Activated CD8-positive, alpha-beta memory T cell treated with anti-CD3 and anti-CD28 coated beads for 24 hours (primary cell): Measurements from ENCODE around the gene MYO5A.
"Not testable (repeated sequence)": the region's sequence is repeated elsewhere in the genome, so short reads cannot be mapped to it uniquely, and the experiment has no call there.

Experiments used
- DNase-seq: peaks from one replicate; pipeline ENCODE4 v3.0.0-alpha.2; 2020

Gene MYO5A

GRCh38 chr15:52537459-52537858 lies 8.8 kb upstream of the MYO5A start:
- no peak for DNase-seq

- DNase-seq = no peak
These were observed 3.7 kb upstream of the MYO5A start for GRCh38 chr15:52532427-52532826.

- DNase-seq = no peak
These were observed 1.3 kb upstream of the MYO5A start for GRCh38 chr15:52529940-52530339.

DNA sequence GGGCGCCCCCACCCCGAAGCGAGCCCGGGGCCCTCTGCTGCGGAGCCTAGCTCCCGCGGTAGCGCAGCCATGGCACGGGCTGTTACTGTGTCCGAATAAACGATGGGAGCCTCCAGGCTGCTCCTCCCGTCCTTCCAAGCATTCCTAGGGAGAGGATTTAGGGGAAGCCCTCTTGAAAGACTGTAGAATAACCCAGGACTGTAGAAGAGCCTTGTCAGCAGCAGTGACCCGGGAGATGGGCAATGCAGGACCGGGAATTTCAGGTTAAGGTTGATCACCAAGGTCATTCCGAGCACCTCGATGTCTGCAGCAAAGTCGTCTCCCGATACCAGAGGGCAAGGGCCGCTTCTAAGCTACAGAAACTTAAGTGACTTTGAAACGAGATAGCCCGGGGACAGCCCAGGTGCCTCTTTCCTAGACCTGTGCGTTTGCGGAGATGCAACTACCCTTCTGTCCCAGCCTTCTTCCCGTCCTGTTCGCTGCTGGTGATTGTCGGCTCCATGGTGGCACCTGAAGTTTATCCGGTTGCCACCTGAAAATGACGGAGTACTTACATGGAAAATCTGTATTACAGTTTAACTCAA lies 753 bp upstream of the MYO5A start:
- DNase-seq = no peak

DNA sequence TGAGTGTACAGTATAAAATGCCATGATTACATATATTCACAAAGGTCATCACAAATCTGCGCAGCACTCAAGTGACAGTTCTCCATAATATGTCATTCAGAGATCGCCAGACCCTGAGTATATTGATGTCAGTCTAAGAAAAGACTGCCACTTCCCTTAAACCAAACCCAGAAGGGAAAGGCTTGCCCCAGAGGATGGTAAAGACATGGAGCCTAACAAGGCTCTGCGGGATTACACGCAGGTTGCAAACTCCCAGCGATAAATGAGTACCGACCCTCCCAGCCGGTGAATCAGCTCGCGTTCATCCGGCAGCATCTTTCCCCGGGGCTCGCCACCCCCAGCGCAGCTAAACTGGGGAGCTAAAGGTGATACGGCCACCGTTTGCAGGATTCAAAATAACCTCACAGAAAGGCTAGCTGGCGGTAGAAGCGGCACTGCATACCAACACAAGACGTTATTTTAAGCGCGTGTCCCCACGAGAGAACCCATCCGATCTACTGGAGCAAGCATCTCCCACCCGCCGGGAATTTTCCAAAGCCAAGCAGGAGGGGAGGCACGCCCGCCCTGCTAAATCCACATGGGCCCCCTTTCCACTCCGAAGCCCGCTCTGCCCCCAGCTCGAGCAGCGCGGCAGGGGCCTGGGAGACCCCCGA lies 643 bp downstream of the MYO5A start:
- DNase-seq = no peak

- no peak for DNase-seq
These were observed 1.3 kb downstream of the MYO5A start for GRCh38 chr15:52527196-52527910.

GRCh38 chr15:52524223-52525136 lies 4.2 kb downstream of the MYO5A start:
- no peak for DNase-seq

GRCh38 chr15:52523647-52524046 lies 5.0 kb downstream of the MYO5A start:
- no peak for DNase-seq

DNA sequence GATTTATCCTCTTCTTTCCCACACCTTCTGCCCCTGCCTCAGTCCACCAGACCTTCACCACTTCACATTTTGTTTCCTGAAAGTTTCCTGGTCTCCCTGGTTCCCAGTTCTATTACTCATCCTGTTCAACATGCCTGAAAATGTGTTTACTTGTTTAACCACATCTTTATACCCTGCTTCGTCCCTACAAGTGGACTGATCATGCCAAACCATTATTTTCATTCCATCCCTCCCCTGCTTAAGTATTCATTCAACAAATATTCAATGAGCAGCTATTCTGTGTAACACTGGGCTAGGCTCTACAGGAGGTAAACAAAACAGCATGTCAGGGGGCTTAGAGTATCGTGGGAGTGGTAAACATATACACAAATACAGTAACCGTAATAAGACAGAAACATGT lies 5.5 kb downstream of the MYO5A start:
- DNase-seq = no peak

- no peak for DNase-seq
These were observed 7.0 kb downstream of the MYO5A start for GRCh38 chr15:52521682-52522081.

DNA sequence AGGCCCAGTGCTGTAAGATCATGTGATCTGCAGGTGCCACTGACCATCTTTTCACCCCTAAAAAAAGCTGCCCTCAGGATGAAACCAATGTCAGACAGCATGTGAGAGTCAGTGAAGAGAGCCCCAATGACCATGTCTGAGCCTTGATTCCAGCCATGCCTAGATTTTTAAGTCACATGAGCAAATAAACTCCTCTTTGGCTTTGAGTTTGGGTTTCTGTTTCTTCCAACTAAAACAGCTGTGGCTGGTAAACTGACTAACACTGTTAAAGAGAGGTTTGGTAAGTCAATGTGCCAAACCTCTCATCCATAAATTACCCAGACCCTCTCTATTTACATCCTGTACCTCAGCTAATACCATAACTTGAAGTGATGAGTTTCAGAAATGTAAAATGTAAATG lies 8.3 kb downstream of the MYO5A start:
- no peak for DNase-seq

GRCh38 chr15:52518487-52519371 lies 10.0 kb downstream of the MYO5A start:
- no peak for DNase-seq

- no peak for DNase-seq
These were observed 11.7 kb downstream of the MYO5A start for GRCh38 chr15:52517014-52517413.

DNA sequence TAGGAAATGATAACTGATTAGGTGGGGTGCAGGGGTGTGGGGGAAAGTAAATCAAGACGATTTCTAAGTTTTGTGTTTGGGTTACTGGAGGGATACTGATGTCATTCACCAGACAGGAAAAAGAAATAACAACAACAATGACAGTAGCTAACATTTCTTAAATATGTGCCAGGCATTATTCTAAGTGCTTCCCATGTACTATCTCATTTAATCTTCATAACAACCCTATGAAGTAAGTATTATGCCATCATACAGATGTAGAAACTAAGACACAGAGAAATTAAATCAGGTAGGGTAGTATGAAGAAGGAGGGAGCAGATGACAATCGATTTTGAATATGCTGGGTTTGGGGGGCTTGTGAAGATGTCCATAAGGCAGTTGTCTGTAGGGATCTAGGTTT lies 13.3 kb downstream of the MYO5A start:
- no peak for DNase-seq

DNA sequence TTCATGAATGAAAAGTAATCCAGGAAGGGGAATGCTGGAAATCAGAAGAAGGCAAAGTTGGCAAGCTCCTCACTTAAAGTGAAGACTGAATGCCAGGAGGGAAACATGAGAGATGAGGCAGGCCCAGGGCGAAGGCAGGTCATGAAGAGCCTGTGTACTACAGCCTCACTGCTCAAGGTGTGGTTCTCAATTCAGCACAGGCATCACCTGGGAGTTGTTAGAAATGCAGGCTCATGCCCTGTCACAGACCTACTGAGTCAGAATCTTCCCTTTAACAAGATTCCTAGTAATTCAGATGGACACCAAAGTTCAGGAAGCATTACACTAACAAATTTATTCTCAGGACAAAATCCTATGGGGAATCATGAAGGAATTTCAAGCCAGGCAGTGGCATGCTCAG lies 14.2 kb downstream of the MYO5A start:
- DNase-seq = no peak

DNA sequence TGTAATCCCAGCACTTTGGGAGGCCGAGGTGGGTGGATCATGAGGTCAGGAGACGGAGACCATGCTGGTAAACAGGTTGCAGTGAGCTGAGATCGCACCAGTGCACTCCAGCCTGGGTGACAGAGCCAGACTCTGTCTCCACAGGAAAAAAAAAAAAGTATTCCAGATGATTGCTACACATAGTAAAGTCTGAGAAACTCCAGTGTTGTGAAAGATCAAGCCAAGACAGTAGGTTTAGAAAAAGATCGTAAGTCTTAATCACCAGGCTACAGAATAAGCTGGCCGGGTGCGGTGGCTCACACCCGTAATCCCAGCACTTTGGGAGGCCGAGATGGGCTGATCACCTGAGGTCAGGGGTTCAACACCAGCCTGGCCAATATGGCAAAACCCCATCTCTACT lies 15.8 kb downstream of the MYO5A start:
- not testable (repeated sequence) for DNase-seq

- no peak for DNase-seq
These were observed 17.6 kb downstream of the MYO5A start for GRCh38 chr15:52511084-52511483.

DNA sequence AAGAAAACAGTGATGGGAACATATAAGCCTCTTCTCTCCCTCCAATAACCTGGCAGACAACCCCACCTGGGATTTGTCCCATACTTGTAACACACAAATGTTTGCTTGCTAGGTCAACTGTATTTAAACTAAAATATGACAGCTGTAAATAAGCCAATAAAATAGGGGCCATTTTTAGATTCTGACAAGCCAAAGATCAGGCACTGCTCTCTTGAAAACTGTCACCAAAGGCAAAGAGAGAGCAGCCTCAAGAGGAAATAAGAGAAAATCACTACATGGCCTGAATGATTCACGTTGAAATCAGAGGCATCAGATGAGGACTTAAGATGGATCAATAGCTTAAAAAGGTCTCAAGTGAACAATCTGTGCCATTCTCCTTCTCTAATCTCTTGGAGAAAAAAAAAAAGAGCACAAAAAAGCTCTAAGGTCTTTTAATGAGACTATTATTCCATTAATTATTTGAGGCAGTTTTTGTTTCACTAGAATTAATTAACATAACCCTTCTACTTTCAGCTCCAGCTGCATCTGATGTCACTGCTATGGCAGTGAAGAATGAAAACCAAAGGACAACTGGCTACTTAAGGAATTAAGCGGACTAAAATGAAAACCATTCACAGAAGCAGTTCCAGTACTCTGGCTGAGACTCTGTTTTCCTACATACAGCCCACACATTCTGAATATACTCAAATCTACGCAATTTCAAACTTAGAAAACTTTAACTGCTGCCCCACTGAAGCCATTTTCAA lies 19.0 kb downstream of the MYO5A start:
- no peak for DNase-seq

GRCh38 chr15:52506549-52506948 lies 22.1 kb downstream of the MYO5A start:
- DNase-seq = no peak

DNA sequence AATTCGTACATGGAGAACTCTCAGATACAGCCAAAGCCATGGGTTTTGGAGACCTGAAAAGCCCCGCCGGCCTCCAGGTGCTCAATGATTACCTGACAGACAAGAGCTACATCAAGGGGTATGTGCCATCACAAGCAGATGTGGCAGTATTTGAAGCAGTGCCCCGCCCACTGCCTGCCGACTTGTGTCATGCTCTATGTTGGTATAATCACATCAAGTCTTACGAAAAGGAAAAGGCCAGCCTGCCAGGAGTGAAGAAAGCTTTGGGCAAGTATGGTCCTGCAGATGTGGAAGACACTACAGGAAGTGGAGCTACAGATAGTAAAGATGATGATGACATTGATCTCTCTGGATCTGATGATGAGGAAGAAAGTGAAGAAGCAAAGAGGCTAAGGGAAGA lies 23.5 kb downstream of the MYO5A start:
- DNase-seq = no peak

GRCh38 chr15:52503788-52504496 lies 24.7 kb downstream of the MYO5A start:
- DNase-seq = no peak
